HG03439 (cell line): ENCODE measurements around the gene SPAM1.
"Not testable (repeated sequence)": the region's sequence is repeated elsewhere in the genome, so short reads cannot be mapped to it uniquely, and the experiment has no call there.

Source experiments
- ATAC-seq: cut with Tn5 transposase; IDR thresholded peaks from one replicate; pipeline ENCODE4 v1.9.1; 2021; ENCODE audit warnings: mild to moderate bottlenecking, moderate library complexity; ENCODE audit not compliant: unreplicated experiment

The SPAM1 gene

GRCh38 chr7:123948136-123948535, 23.1 kb downstream of the SPAM1 start:
- no peak for ATAC-seq

GRCh38 chr7:123958186-123958703, 33.2 kb downstream of the SPAM1 start:
- ATAC-seq: no peak

- ATAC-seq: no peak
Observed at GRCh38 chr7:123961771-123962170, 36.7 kb downstream of the SPAM1 start.

- no peak for ATAC-seq
Observed at GRCh38 chr7:123966936-123967335, 41.9 kb downstream of the SPAM1 start.

- ATAC-seq: no peak
Observed at GRCh38 chr7:123972045-123972444, 47.0 kb downstream of the SPAM1 start.

GRCh38 chr7:123972831-123973230, 47.8 kb downstream of the SPAM1 start:
- ATAC-seq: no peak

GRCh38 chr7:123974326-123974908, 49.4 kb downstream of the SPAM1 start:
- ATAC-seq: no peak

GRCh38 chr7:123975084-123975483, 50.0 kb downstream of the SPAM1 start:
- no peak for ATAC-seq

GRCh38 chr7:123977081-123977480, 52.0 kb downstream of the SPAM1 start:
- no peak for ATAC-seq

GRCh38 chr7:123979876-123980275, 54.8 kb downstream of the SPAM1 start:
- ATAC-seq: no peak

- ATAC-seq: no peak
Observed at GRCh38 chr7:123987445-123987844, 62.4 kb downstream of the SPAM1 start.

GRCh38 chr7:123992913-123993518, 68.0 kb downstream of the SPAM1 start:
- no peak for ATAC-seq

- ATAC-seq: no peak
Observed at GRCh38 chr7:123993996-123994395, 69.0 kb downstream of the SPAM1 start.

GRCh38 chr7:123994449-123994848, 69.4 kb downstream of the SPAM1 start:
- ATAC-seq: no peak

GRCh38 chr7:123995617-123996326, 70.7 kb downstream of the SPAM1 start:
- ATAC-seq: no peak

GRCh38 chr7:123996327-123996625, 71.2 kb downstream of the SPAM1 start:
- no peak for ATAC-seq

GRCh38 chr7:123998921-123999320, 73.9 kb downstream of the SPAM1 start:
- no peak for ATAC-seq

GRCh38 chr7:123999703-124000102, 74.7 kb downstream of the SPAM1 start:
- no peak for ATAC-seq

- not testable (repeated sequence) for ATAC-seq
Observed at GRCh38 chr7:124008296-124008695, 83.3 kb downstream of the SPAM1 start.

- ATAC-seq: no peak
Observed at GRCh38 chr7:124009321-124009720, 84.3 kb downstream of the SPAM1 start.
